Measurements from ENCODE around the gene LOC128125822.

LOC128125822 gene

GRCh38 chr6:63537959-63538300 is 34.4 kb upstream of the LOC128125822 start:
- Histone ChIP-seq H3K9me3 (peaks cover 0 to 2% (median 0%) of the 10 kb centered on the region in 11 donors), H3K27me3 (peaks cover 0 to 3% (median 0%) of the 10 kb centered on the region in 7 donors), H3K4me1 (no peaks in the 10 kb centered on the region), H3K36me3 (no peaks in the 10 kb centered on the region), H3K27ac (no peak overlapping the region), H3K4me3 (no peak overlapping the region)
- no peak for DNase-seq
- no peak for TF ChIP-seq CTCF (IDR thresholded peaks at IDR 0.05)
- ATAC-seq: no peak
- intact Hi-C loops (cut with DNase I): no loop called here

GRCh38 chr6:63538550-63538949 is 33.7 kb upstream of the LOC128125822 start:
- no peak for TF ChIP-seq CTCF (IDR thresholded peaks at IDR 0.05)
- intact Hi-C loops (cut with DNase I): no loop called here
- no peaks in the 10 kb centered on the region for H3K4me1 ChIP-seq
- peaks cover 0 to 2% (median 0%) of the 10 kb centered on the region in 11 donors for H3K9me3 ChIP-seq
- WGBS, 2 donors: 77 to 87% methylated on average over 1 of the region's 1 CpG
- H3K27me3 ChIP-seq: peaks cover 0 to 3% (median 0%) of the 10 kb centered on the region in 7 donors
- DNase-seq: no peak
- no peak overlapping the region for H3K4me3 ChIP-seq
- H3K27ac ChIP-seq: no peak overlapping the region
- no peaks in the 10 kb centered on the region for H3K36me3 ChIP-seq
- no peak for ATAC-seq

GRCh38 chr6:63543001-63543400 is 29.3 kb upstream of the LOC128125822 start:
- ATAC-seq (no peak), DNase-seq (no peak)
- intact Hi-C loops (cut with DNase I): no loop called here
- WGBS, 2 donors: 58 to 66% methylated on average over 1 of the region's 1 CpG
- Histone ChIP-seq H3K4me3 (no peak overlapping the region), H3K36me3 (no peaks in the 10 kb centered on the region), H3K4me1 (no peaks in the 10 kb centered on the region), H3K27me3 (peaks cover 0 to 3% (median 0%) of the 10 kb centered on the region in 7 donors), H3K27ac (no peak overlapping the region), H3K9me3 (peaks cover 0 to 2% (median 0%) of the 10 kb centered on the region in 11 donors)
- no peak for TF ChIP-seq CTCF (IDR thresholded peaks at IDR 0.05)

- no peak for ATAC-seq
- no peaks in the 10 kb centered on the region for H3K36me3 ChIP-seq
Measured at GRCh38 chr6:63543982-63544381, 28.3 kb upstream of the LOC128125822 start.

More at GRCh38 chr6:63543982-63544381, 28.3 kb upstream of the LOC128125822 start:
- no peak overlapping the region for H3K27ac ChIP-seq
- no peak overlapping the region for H3K4me3 ChIP-seq
- intact Hi-C loops (cut with DNase I): no loop called here
- H3K4me1 ChIP-seq: no peaks in the 10 kb centered on the region
- peaks cover 0 to 3% (median 0%) of the 10 kb centered on the region in 7 donors for H3K27me3 ChIP-seq
- 66 to 69% methylated on average over 3 of the region's 3 CpGs for WGBS, 2 donors
- no peak for TF ChIP-seq CTCF (IDR thresholded peaks at IDR 0.05)
- H3K9me3 ChIP-seq: peaks cover 0 to 2% (median 0%) of the 10 kb centered on the region in 11 donors
- DNase-seq: no peak

Measured in heart right ventricle (tissue), 16 donors.